GM12875 (cell line): ENCODE measurements around the gene LGALS16.
A peak's percentile ranks its signal among the peaks of the same experiment; 100 is the strongest.
"Not testable (repeated sequence)": the region's sequence is repeated elsewhere in the genome, so short reads cannot be mapped to it uniquely, and the experiment has no call there.

ENCODE experiments used
- H3K4me3 ChIP-seq: one replicate; pipeline ENCODE4 v1.5.1; 2011; ENCODE audit warnings: low read depth, low read length, control low read depth
- CTCF ChIP-seq: IDR thresholded peaks from 2 replicates; pipeline ENCODE4 v1.5.1; 2011; ENCODE audit warnings: low read depth, mild to moderate bottlenecking, control low read depth, inconsistent platforms, low read length, moderate library complexity, borderline replicate concordance; ENCODE audit not compliant: insufficient read depth

The LGALS16 gene

GRCh38 chr19:39660661-39661060 lies 4.9 kb downstream of the LGALS16 start:
- H3K4me3 ChIP-seq = no peak overlapping the region
- TF ChIP-seq CTCF = no peak

- TF ChIP-seq CTCF = no peak
- no peak overlapping the region for H3K4me3 ChIP-seq
Observed at GRCh38 chr19:39661565-39661964, 5.9 kb downstream of the LGALS16 start.

GRCh38 chr19:39669860-39670259 lies 14.1 kb downstream of the LGALS16 start:
- not testable (repeated sequence) for H3K4me3 ChIP-seq

- no peak for TF ChIP-seq CTCF
- no peak overlapping the region for H3K4me3 ChIP-seq
Observed at GRCh38 chr19:39670998-39671397, 15.3 kb downstream of the LGALS16 start.

- no peak overlapping the region for H3K4me3 ChIP-seq
- TF ChIP-seq CTCF = 0 out of 2 replicates have a peak, but pooled peaks have one; percentile 43
Observed at GRCh38 chr19:39671739-39672363, 16.1 kb downstream of the LGALS16 start.

GRCh38 chr19:39672473-39672872 lies 16.8 kb downstream of the LGALS16 start:
- H3K4me3 ChIP-seq = no peak overlapping the region
- TF ChIP-seq CTCF = no peak

- H3K4me3 ChIP-seq = not testable (repeated sequence)
- peak; percentile 42; the same call in 1 of the 2 replicates for TF ChIP-seq CTCF
Observed at GRCh38 chr19:39673862-39674261, 18.1 kb downstream of the LGALS16 start.
